CD4-positive, alpha-beta memory T cell (primary cell): ENCODE results near the gene CRIM1. TPM values are rescaled to one million over a fixed set of nuclear protein-coding genes. Genes with fewer than 3 reads are reported as not detected.

Source experiments
- CTCF ChIA-PET: fragments of 350-600 bp; sonication (Branson Sonifier 250); formaldehyde crosslinking; loops from one replicate; lab custom pipeline; 2021; ENCODE audit warnings: inconsistent platforms; ENCODE audit not compliant: partially characterized antibody; lab: Charles Lee
- POLR2A ChIA-PET: fragments of 350-600 bp; sonication (Branson Sonifier 250); formaldehyde crosslinking; loops from one replicate; lab custom pipeline; 2021; ENCODE audit not compliant: partially characterized antibody; lab: Charles Lee
- DNase-seq, 5 donors: peaks; one replicate each; pipeline versions ENCODE4 v3.0.0 to v3.0.0-alpha.2; 2020 to 2022; ENCODE audit warnings: mixed read lengths in 1 of 5
- H3K27ac ChIP-seq: one replicate; pipeline ENCODE4 v1.7.0; 2013; ENCODE audit warnings: low read depth, low read length
- H3K27me3 ChIP-seq: 2 replicates; pipeline ENCODE4 v1.7.0; 2013; ENCODE audit warnings: mild to moderate bottlenecking, low read length, moderate library complexity; ENCODE audit not compliant: insufficient read depth
- H3K36me3 ChIP-seq: 2 replicates; pipeline ENCODE4 v1.7.0; 2013; ENCODE audit warnings: mild to moderate bottlenecking, low read length, moderate library complexity; ENCODE audit not compliant: insufficient read depth
- H3K4me1 ChIP-seq: 2 replicates; pipeline ENCODE4 v1.7.0; 2013; ENCODE audit warnings: mild to moderate bottlenecking, low read length, moderate library complexity; ENCODE audit not compliant: insufficient read depth
- H3K4me3 ChIP-seq, 2 donors: one replicate each; pipeline ENCODE4 v1.7.0; 2013; ENCODE audit warnings: low read length in 2 of 2, mild to moderate bottlenecking in 1 of 2
- H3K9me3 ChIP-seq, 2 donors: one replicate each; pipeline ENCODE4 v1.7.0; 2013; ENCODE audit warnings: low read length in 2 of 2, control low read depth in 1 of 2; ENCODE audit not compliant: control insufficient read depth in 1 of 2
- H3K27ac Mint-ChIP-seq, 7 donors: one replicate each; pipeline ENCODE4 v1.8.0; 2020 to 2021; ENCODE audit warnings: mixed read lengths in 7 of 7, mild to moderate bottlenecking in 6 of 7, inconsistent platforms in 3 of 7, moderate library complexity in 3 of 7
- H3K27me3 Mint-ChIP-seq, 2 donors: one replicate each; pipeline ENCODE4 v1.8.0; 2020 to 2021; ENCODE audit warnings: mixed read lengths in 2 of 2
- H3K36me3 Mint-ChIP-seq, 2 donors: one replicate each; pipeline ENCODE4 v1.8.0; 2020 to 2021; ENCODE audit warnings: mixed read lengths in 2 of 2, inconsistent platforms in 1 of 2, mild to moderate bottlenecking in 1 of 2
- H3K4me1 Mint-ChIP-seq, 4 donors: one replicate each; pipeline ENCODE4 v1.8.0; 2020 to 2021; ENCODE audit warnings: mixed read lengths in 4 of 4, mild to moderate bottlenecking in 1 of 4
- H3K4me3 Mint-ChIP-seq, 8 donors: one replicate each; pipeline ENCODE4 v1.8.0; 2020 to 2021; ENCODE audit warnings: mixed read lengths in 8 of 8, mild to moderate bottlenecking in 7 of 8, moderate library complexity in 6 of 8, inconsistent platforms in 3 of 8
- H3K9me3 Mint-ChIP-seq, 8 donors: one replicate each; pipeline ENCODE4 v1.8.0; 2020 to 2021; ENCODE audit warnings: mixed read lengths in 8 of 8, mild to moderate bottlenecking in 5 of 8, inconsistent platforms in 3 of 8, moderate library complexity in 1 of 8
- intact Hi-C: fragments of 100-400 bp; cut with micrococcal nuclease; formaldehyde crosslinking; loops from one replicate; pipeline ENCODE4 v1.15.1; 2023
- polyA plus RNA-seq, 2 donors: library from polyadenylated mRNA; unstranded; fragments of 300-500 nt; fragmentation: Illumina TruSeq; gene quantifications; one replicate each; pipeline ENCODE4 v1.2.3, GENCODE V29; 2021
- total RNA-seq, 2 experiments: library from RNA; stranded (reverse); gene quantifications; one replicate each; pipeline ENCODE4 v1.2.3, GENCODE V29; 2021

The CRIM1 gene
- total and polyA plus RNA-seq, 4 experiments from 2014 or later = 0.91 to 12.0 (median 6.8) TPM; not detected in 1

DNA sequence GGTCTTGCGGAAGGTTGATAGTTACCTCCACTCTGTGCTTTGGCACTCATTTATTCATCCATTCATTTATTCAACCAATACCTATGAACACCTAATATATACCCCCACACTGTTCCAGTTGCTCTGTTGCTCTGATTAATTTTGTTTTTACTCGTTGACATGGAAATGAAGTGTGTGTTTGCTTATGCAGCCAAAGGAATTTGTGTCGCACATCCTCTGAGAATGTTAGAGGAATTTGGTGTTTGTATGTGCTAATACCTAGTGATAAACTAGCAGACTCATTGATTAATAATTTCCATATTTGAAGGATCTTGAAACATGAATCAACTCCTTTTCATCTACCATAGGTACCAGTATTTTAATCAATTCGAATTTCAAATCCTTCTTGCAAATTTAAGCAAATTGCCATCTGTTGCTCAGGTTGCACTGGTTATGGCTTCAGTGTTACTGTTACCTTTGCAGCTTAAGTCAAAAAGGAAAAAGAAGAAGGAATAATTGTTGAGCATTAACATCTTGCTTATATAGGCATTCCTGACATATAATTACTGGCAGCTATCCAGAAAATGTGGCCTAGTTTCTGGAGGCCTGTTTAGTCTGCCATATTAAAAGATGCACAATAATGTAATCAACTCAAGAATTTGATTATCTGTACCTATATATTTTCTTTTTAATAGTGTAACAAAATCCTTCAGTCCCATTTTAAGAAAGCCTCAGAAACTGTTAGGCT is 25.7 kb upstream of the CRIM1 start:
- Mint-ChIP-seq H3K4me1 (peaks cover 0 to 7% (median 5%) of the 10 kb centered on the region in 4 donors), H3K9me3 (no peaks in the 10 kb centered on the region), H3K27ac (no peak overlapping the region), H3K36me3 (no peaks in the 10 kb centered on the region), H3K27me3 (no peaks in the 10 kb centered on the region), H3K4me3 (no peak overlapping the region)
- intact Hi-C loops = no loop called here
- Histone ChIP-seq H3K4me1 (no peaks in the 10 kb centered on the region), H3K9me3 (no peaks in the 10 kb centered on the region), H3K27ac (no peak overlapping the region), H3K4me3 (no peak overlapping the region), H3K36me3 (no peaks in the 10 kb centered on the region), H3K27me3 (no peaks in the 10 kb centered on the region)
- ChIA-PET POLR2A (no interaction called here), CTCF (interaction anchor here (1.6 kb wide), 1 partner anchor 23 kb away, joined by 6 read pairs; no protein-coding TSS in a partner anchor)
- DNase-seq = no peak

DNA sequence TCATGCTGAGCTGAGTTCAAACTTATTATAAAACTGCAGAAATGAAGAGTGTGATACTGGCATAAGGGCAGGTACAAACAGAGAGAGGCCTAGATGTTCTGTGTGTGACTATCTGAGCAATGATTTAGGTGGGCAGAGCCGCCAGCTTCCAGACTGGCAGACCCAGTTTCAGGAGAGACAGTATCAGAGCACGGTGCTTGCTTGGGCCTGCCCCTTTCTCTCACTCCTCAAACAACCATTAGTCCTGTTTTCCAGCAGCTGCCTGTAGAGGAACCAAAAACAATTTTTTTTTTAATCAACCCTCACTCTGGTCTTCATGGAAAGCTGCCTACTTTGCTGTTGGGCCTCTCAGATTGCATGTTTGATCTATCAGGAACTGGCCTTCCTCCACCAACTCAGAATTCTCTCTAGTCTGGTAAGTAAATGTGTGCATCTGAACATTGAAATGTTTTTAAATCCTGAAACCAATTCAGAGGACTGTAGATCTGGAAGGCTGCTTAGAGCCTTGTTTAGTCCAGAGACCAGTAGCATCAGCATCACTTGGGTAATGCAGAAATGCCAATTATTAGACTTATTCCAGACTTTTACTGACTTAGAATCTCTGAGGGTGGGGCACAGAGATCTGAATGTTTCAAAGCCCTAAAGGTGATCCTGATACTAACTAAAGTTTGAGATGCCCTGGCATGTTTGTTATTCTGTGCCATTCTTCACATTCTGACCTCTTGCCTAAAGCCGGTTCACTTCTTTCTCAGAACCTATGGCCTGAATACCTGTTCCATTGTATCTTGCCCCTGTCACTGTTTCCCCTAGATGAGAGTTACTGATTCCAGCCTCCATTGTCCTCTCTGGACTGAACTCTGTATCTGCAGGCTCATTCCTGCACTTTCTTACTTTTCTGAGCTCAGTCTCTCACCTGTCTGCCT is 24.8 kb upstream of the CRIM1 start:
- intact Hi-C loops = no loop called here
- POLR2A ChIA-PET = no interaction called here
- H3K4me1 ChIP-seq = no peaks in the 10 kb centered on the region
- no peaks in the 10 kb centered on the region for H3K9me3 ChIP-seq
- H3K36me3 Mint-ChIP-seq = no peaks in the 10 kb centered on the region
- no peak overlapping the region for H3K4me3 ChIP-seq
- no peaks in the 10 kb centered on the region for H3K27me3 Mint-ChIP-seq
- H3K27ac ChIP-seq = no peak overlapping the region
- H3K4me3 Mint-ChIP-seq = no peak overlapping the region
- H3K4me1 Mint-ChIP-seq = peaks cover 0 to 7% (median 5%) of the 10 kb centered on the region in 4 donors
- CTCF ChIA-PET = no interaction called here
- no peaks in the 10 kb centered on the region for H3K9me3 Mint-ChIP-seq
- peak overlapping the region in 1 of 7 donors; percentile 76 for H3K27ac Mint-ChIP-seq
- no peak for DNase-seq
- no peaks in the 10 kb centered on the region for H3K27me3 ChIP-seq
- no peaks in the 10 kb centered on the region for H3K36me3 ChIP-seq

DNA sequence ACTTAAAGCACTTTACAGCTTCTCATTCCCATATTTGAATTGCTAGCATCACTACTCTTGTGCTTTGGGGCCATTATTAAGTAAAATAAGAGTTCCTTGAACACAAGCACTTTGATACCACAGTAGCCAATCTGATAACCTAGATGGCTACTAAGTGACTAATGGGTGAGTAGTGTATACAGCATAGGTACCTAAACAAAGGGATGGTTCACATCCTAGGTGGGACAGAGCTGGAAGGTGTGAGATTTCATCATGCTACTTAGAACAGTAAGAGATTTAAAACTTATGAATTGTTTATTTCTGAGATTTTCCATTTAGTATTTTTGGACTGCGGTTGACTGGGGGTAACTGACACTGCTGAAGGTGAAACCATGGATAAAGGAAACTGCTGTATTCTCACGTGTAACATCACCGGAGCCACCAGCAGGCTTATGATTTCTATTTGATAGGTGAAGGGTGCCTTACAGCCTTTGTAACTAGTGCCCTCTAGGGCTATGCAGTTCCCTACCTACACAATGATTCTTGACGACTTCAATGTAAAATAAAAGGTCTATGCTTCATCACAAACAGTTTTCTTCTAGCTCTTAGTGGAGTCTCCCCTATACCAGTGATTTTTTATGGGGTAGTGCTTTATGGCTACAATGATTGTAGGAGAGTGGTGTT is 22.1 kb upstream of the CRIM1 start:
- POLR2A ChIA-PET = no interaction called here
- peaks cover 0 to 7% (median 5%) of the 10 kb centered on the region in 4 donors for H3K4me1 Mint-ChIP-seq

DNA sequence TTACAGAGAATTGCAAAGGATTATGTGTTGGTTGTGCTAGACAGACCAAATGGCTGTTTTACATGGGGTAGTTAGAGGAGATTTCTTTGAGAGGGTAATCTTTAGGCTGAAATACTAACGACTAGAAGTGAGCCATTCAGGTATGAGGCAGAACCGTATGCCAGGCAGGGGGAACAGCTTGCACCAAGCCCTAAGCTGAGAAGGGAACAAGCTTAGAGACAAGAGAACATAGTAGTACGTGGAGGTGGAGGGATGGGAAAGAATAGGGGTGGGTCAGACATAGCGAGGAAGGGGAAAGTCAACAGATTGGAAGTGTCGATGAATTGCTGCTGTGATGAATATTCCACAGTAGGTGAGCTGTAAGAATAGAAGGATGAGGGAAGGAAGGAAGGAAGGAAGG is 20.0 kb upstream of the CRIM1 start:
- CTCF ChIA-PET = interaction anchor here (2.1 kb wide), 1 partner anchor 17 kb away, joined by 10 read pairs; no protein-coding TSS in a partner anchor
- POLR2A ChIA-PET = interaction anchor here (0.7 kb wide), 1 partner anchor 14 kb away, joined by 3 read pairs; no protein-coding TSS in a partner anchor
- H3K4me3 Mint-ChIP-seq = no peak overlapping the region
- Histone ChIP-seq H3K4me1 (no peaks in the 10 kb centered on the region), H3K27me3 (no peaks in the 10 kb centered on the region), H3K4me3 (no peak overlapping the region), H3K27ac (no peak overlapping the region), H3K9me3 (no peaks in the 10 kb centered on the region), H3K36me3 (no peaks in the 10 kb centered on the region)
- no peaks in the 10 kb centered on the region for H3K36me3 Mint-ChIP-seq
- H3K27me3 Mint-ChIP-seq = no peaks in the 10 kb centered on the region
- no peak for DNase-seq
- H3K9me3 Mint-ChIP-seq = no peaks in the 10 kb centered on the region
- H3K4me1 Mint-ChIP-seq = peaks cover 0 to 7% (median 5%) of the 10 kb centered on the region in 4 donors
- no peak overlapping the region for H3K27ac Mint-ChIP-seq
- intact Hi-C loops = no loop called here

More for the DNA sequence above, 22.1 kb upstream of the CRIM1 start:
- CTCF ChIA-PET = interaction anchor here (1.4 to 2.1 kb wide), 2 partner anchors 19 to 361 kb away, joined by 4 to 10 read pairs; no protein-coding TSS in a partner anchor
- Mint-ChIP-seq H3K27me3 (no peaks in the 10 kb centered on the region), H3K4me3 (no peak overlapping the region), H3K9me3 (no peaks in the 10 kb centered on the region), H3K36me3 (no peaks in the 10 kb centered on the region), H3K27ac (no peak overlapping the region)
- Histone ChIP-seq H3K4me3 (no peak overlapping the region), H3K4me1 (no peaks in the 10 kb centered on the region), H3K36me3 (no peaks in the 10 kb centered on the region), H3K9me3 (no peaks in the 10 kb centered on the region), H3K27me3 (no peaks in the 10 kb centered on the region), H3K27ac (no peak overlapping the region)
- peak in 2 of 5 donors; percentile 13 to 14 for DNase-seq
- intact Hi-C loops = no loop called here

DNA sequence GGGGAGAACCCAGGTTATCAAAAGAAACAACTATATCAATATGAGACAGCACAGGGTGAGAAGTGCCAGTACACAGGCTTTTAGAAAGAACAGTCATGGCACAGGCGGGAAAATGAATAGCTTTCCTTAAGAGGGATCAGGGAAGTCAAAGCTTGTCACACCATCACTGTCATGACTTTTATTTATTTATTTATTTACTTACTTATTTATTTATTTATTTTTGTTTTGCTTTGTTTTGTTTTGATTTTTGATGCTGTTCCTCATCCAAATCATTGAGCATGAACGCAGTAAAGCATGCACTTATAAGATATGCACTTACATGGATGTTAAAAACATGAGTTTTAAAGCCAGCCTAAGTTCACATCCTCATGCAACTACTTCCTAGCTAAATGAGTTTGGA is 19.3 kb upstream of the CRIM1 start:
- H3K27me3 Mint-ChIP-seq = no peaks in the 10 kb centered on the region
- no peaks in the 10 kb centered on the region for H3K36me3 Mint-ChIP-seq
- DNase-seq = no peak
- no peak overlapping the region for H3K4me3 Mint-ChIP-seq
- peaks cover 0 to 7% (median 4%) of the 10 kb centered on the region in 4 donors for H3K4me1 Mint-ChIP-seq
- intact Hi-C loops = no loop called here
- ChIA-PET CTCF (interaction anchor here (1.2 kb wide), 1 partner anchor 16 kb away, joined by 3 read pairs; no protein-coding TSS in a partner anchor), POLR2A (no interaction called here)
- H3K4me1 ChIP-seq = no peaks in the 10 kb centered on the region
- H3K27ac ChIP-seq = no peak overlapping the region
- no peaks in the 10 kb centered on the region for H3K9me3 Mint-ChIP-seq
- H3K4me3 ChIP-seq = no peak overlapping the region
- no peaks in the 10 kb centered on the region for H3K36me3 ChIP-seq
- no peak overlapping the region for H3K27ac Mint-ChIP-seq
- no peaks in the 10 kb centered on the region for H3K9me3 ChIP-seq
- no peaks in the 10 kb centered on the region for H3K27me3 ChIP-seq

DNA sequence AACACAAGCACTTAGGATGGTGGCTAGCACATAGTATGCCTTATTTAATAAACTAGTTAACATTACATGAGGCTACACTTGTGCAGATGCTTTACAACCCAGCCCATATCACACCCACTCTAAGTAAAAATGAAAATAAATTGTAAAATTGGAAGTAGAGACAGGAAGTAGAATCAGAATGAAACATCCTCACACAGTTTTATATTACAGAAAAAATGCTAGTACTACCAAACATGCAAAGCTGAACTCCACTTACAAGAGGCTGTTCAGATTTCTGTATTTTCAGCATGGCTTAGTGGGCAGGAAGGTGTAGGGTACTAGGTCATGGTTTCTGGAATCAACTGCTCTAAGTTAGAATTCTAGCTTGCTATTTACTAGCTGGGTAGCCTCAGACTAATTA is 18.2 kb upstream of the CRIM1 start:
- intact Hi-C loops = no loop called here
- H3K4me1 ChIP-seq = no peaks in the 10 kb centered on the region
- H3K9me3 Mint-ChIP-seq = no peaks in the 10 kb centered on the region
- ChIA-PET POLR2A (no interaction called here), CTCF (interaction anchor here (0.9 kb wide), 1 partner anchor 15 kb away, joined by 8 read pairs; no protein-coding TSS in a partner anchor)
- H3K27ac Mint-ChIP-seq = no peak overlapping the region
- H3K27me3 Mint-ChIP-seq = no peaks in the 10 kb centered on the region
- H3K27me3 ChIP-seq = no peaks in the 10 kb centered on the region
- no peak overlapping the region for H3K27ac ChIP-seq
- DNase-seq = no peak
- H3K36me3 ChIP-seq = no peaks in the 10 kb centered on the region
- H3K4me3 ChIP-seq = no peak overlapping the region
- no peaks in the 10 kb centered on the region for H3K36me3 Mint-ChIP-seq
- peaks cover 0 to 7% (median 4%) of the 10 kb centered on the region in 4 donors for H3K4me1 Mint-ChIP-seq
- no peak overlapping the region for H3K4me3 Mint-ChIP-seq
- no peaks in the 10 kb centered on the region for H3K9me3 ChIP-seq
